ENCODE measurements around the gene TCF23.

DNA sequence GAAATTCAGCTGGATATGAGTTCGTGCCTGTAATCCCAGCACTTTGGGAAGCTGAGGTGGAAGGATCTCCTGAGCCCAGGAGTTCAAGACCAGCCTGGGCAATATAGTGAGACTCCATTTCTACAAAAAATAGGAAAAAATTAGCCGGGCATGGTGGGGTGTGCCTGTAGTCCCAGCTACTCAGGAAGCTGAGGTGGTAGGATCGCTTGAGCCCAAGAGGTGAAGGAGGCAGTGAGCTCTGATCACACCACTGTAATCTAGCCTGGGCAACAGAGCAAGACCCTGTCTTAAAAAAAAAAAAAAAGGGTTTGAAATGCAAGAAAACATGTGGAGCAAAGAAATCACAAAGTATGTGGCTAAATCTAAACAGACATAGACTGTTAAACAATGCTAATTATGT is 39.7 kb upstream of the TCF23 start:
- TF ChIP-seq, protein P1, sequence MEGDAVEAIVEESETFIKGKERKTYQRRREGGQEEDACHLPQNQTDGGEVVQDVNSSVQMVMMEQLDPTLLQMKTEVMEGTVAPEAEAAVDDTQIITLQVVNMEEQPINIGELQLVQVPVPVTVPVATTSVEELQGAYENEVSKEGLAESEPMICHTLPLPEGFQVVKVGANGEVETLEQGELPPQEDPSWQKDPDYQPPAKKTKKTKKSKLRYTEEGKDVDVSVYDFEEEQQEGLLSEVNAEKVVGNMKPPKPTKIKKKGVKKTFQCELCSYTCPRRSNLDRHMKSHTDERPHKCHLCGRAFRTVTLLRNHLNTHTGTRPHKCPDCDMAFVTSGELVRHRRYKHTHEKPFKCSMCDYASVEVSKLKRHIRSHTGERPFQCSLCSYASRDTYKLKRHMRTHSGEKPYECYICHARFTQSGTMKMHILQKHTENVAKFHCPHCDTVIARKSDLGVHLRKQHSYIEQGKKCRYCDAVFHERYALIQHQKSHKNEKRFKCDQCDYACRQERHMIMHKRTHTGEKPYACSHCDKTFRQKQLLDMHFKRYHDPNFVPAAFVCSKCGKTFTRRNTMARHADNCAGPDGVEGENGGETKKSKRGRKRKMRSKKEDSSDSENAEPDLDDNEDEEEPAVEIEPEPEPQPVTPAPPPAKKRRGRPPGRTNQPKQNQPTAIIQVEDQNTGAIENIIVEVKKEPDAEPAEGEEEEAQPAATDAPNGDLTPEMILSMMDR (IDR thresholded peaks at IDR 0.05): no peak
- TF ChIP-seq, protein P2, sequence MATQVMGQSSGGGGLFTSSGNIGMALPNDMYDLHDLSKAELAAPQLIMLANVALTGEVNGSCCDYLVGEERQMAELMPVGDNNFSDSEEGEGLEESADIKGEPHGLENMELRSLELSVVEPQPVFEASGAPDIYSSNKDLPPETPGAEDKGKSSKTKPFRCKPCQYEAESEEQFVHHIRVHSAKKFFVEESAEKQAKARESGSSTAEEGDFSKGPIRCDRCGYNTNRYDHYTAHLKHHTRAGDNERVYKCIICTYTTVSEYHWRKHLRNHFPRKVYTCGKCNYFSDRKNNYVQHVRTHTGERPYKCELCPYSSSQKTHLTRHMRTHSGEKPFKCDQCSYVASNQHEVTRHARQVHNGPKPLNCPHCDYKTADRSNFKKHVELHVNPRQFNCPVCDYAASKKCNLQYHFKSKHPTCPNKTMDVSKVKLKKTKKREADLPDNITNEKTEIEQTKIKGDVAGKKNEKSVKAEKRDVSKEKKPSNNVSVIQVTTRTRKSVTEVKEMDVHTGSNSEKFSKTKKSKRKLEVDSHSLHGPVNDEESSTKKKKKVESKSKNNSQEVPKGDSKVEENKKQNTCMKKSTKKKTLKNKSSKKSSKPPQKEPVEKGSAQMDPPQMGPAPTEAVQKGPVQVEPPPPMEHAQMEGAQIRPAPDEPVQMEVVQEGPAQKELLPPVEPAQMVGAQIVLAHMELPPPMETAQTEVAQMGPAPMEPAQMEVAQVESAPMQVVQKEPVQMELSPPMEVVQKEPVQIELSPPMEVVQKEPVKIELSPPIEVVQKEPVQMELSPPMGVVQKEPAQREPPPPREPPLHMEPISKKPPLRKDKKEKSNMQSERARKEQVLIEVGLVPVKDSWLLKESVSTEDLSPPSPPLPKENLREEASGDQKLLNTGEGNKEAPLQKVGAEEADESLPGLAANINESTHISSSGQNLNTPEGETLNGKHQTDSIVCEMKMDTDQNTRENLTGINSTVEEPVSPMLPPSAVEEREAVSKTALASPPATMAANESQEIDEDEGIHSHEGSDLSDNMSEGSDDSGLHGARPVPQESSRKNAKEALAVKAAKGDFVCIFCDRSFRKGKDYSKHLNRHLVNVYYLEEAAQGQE (IDR thresholded peaks at IDR 0.05; ENCODE audit: insufficient read depth in 1 of 2, low read depth in 2 of 2, low read length in 1 of 2): no peak
- TF ChIP-seq POLR2AphosphoS5 (IDR thresholded peaks at IDR 0.05; ENCODE audit: low read depth, low read length) (no peak), SIN3A (IDR thresholded peaks at IDR 0.05; ENCODE audit: borderline replicate concordance, insufficient read depth, low read depth, low read length) (no peak)
